Activated naive CD4-positive, alpha-beta T cell treated with Interleukin-2 at 50 U/mL for 16 hours (primary cell): Measurements from ENCODE around the gene FAM222A.

Experiments
- DNase-seq: peaks from one replicate; pipeline ENCODE4 v3.0.0-alpha.2; 2020

The FAM222A gene

DNA sequence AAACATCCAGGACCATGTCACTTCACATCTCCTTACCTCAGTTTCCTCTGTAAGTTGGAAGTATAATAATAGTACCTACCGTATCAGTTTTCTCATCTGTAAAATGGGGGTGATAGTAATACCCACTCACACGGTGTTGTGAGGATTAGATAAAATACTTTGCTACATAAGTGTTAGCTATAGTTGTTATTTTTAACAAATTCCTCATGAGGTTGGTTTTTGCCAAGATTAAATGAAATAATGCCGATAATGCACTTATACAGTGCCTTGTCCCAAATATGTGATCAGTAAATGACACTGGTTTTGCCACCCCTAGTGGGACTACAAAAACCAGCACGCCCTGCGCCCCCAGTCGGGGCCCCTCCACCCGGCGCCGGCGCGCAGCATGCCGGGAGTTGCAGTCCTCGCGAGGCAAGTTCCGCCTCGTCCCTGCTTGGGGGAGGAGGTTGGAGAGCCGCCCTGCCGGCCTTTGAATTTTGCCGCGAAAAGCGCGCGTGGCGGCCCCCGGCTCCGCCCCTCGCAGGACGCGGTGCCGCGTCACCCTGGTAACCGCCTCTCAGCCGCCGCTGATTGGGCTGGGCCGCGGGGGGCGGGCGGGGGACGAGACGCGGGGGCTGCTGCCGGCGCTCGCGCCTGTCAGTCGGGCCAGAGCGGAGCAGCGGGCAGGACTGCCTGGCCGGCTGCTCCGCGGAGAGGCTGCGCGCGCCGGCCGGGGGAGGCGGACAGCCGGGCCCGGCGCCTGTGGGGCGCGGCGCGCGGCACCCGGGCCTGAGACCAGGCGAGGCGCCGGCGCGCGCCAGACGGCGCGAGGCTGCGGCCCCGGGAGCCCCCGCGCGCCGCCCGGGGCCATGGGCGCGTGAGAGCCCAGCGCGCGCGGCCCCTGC lies at the start of gene FAM222A:
TSS of gene FAM222A (plus strand) at position 639 of the 884 bp plus-strand sequence. CDS start 30,322 bp downstream, outside the sequence.
- DNase-seq, result peak; percentile 98

DNA sequence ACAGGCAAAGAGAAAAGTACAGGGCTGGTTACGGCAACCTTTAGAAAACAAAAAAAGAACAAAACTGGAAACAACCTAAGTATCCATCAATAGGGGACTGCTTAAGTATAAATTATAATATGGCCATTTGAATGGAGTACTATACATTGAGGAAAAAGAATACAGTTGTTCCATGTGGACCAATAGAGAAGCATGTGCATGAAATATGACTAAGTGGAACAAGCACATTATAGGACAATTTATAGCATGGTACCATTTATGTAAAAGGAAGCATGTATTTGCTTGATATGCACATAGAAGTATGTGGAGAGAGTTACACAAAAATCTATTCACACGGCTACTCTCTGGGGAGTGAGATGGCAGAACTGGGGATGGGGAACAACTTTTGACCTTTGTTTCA lies 49.2 kb upstream of the FAM222A start:
- no peak for DNase-seq

DNA sequence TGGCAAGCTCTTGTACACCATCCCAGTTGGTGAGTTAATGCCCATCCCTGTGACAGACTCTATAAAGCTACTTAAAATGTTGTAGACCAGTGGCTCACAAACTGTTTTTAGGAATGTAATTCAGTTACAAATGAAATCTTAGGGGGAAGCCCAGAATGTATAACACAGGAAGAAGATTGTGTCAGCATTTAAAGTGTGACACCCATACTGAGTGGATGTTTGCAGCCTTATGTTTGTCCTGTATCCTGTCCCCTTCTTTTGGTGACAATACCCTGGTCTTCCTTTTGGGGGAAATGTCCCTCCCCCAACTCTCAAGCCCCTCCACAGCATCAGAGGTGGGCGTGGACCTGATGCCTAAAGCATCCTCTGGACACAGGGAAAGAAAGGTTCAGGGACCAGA lies 47.6 kb upstream of the FAM222A start:
- DNase-seq, result no peak

DNA sequence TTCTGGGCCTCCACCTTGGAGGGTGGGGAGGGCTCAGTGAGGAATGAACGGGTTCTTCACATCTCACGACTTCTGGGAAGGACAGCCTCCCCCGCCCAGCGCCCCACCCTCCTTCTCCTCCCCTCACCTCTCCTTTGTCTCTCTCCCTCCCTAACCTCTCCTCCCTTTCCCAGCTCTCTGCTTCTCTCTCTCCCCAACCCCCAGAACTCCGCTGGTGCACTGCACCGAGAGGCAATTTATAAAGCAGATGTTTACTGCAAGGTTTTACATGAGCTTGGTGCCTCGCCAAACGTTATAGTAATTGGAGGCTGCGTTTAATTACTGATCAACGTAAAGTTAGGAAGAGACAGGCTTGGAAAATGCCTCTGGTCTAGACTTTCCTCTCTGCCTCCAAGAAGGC lies 42.9 kb upstream of the FAM222A start:
- no peak for DNase-seq

DNA sequence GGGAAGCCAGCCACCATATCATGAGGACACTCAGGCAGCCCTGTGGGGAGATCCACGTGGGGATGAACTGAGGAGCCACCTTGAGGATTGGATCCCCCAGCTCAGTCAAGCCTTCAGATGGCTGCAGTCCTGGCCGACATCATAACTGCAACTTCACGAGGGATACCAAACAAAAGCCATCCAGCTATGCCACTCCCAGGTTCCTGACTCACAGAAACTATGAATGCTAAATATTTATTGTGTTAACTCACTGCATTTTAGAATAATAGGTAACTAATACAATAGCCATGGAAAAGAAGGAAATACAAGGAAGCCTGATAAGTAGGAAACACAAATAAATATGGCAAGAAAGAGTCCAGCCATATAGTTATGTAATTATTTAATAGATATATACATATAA lies 42.1 kb upstream of the FAM222A start:
- DNase-seq, result no peak

DNA sequence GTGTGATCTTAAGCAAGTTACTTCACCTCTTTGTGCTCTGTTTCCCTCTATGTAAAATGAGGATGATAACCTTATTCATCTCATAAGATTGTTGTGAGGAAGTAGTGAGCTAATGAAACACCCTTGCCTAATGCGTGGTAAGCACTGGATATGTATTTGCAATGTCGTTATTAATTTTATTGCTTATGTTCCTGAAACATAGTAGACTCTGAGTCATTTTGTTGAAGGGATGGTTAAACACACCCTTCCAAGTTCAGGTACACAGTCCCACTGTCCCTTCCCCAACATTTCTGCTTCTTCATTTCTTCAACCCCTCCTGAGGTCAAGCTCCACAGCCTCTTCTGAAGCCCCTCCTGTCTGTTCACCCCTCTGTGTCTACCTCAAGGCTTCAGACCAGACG lies 40.2 kb upstream of the FAM222A start:
- DNase-seq, result no peak

DNA sequence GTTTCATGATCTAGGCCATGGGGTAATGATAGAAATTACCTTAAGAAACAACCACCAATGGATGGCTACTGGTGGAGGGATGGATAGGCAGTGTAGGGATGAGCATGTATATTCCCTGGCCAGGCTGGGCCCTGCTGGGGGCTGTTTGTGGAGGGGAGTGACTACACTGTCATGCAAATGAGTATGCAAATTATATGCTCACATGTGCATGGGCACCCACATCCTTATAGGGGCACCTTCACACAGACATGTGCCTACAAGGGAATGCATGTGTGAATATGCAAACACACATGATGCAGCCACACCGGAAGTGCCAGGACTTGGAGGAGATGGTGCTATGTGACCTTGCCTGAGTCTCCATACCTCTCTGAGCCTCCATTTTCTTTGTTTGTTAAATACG lies 39.7 kb upstream of the FAM222A start:
- DNase-seq, result no peak

DNA sequence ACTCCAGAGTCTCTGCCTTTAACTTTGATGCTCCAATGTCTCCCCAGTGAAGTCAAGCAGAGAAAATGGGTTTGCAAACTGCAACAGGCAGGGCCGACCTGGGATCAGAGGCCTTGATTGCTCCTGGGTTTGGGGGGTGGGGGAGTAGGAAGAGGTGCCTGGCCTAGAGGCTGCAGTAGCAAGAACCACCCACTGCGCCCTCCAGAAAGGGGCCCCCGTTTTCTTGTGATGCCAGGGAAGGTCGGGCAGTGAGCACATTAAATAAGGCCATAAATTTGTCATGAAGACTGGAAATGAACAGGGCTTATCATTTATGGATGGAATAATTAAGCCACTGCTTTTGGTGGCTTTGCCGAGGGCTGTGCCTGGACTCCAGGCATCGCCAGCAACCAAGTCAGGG lies 38.2 kb upstream of the FAM222A start:
- DNase-seq, result no peak

DNA sequence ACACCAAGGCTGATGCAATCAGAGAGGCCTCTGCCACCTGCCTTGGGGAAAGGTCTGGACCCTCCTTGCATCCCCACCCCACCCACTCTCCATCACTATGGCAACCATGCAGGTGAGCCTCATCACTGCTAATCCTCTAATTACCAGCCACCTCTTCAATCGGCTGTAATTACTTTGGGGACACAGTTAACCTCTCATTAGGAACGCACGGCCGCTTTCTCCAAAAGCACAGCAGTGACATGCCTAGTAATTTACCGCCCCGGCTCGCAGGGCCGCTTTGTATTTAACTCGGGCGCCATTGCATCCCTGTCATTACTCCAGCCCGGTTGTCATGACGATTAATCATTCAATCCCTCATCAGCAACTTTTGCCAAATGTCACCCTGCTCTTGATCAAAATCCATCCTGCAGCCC lies 36.3 kb upstream of the FAM222A start:
- DNase-seq, result no peak

DNA sequence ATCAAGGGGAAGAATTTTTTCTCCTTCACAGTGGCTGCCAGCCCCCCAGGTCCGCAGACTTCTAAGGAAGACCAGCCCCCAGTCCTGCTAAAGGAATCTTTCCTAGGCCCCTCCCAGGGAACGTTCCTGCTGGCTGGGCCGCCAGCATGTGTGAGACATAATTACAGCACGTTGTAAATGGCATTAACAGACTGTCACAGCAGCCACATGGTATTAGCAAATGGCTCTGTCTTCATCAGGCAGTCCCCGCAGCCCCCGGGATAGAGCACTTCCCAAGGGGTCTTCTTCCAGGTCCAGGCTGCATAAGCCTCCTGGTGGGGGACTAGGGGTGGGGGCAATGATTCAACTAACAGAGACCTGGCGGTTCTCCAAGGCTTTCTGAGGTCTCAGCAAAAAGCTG lies 34.9 kb upstream of the FAM222A start:
- DNase-seq, result no peak

DNA sequence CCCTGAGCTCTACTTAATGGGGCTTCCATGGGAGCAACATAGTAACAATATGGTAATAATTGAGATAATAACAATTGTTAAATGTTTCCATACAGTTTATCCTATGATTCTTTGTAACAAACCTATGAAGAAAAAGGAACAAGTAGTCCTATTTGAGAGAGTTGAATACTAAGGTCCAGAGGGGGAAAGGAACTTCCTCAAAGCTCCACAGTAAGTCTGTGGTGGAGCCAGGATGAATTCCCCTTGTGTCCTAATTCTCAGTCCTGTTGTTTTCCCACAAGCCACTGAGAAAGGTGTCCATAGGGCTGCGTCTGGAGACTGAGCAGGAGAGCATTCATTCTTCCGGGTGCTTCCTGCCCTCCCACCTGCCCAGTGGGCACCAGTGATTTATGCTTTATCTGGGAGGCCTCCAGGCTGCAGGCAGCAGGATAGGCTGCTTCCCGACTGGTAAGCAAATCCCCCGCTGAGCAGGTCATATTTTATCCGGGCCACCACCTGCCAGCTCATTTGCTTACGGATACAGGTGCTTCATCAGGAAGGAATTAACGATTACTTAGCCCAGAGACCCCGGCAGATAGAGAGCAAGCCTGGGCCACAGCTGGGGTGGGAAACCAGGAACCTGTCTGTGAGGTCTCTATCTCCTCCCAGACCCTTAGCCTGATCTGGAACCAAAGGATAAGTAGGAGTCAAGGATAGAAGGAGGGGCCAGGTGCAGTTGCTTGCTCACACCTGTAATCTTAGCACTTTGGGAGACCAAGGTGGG lies 33.9 kb upstream of the FAM222A start:
- DNase-seq, result no peak

DNA sequence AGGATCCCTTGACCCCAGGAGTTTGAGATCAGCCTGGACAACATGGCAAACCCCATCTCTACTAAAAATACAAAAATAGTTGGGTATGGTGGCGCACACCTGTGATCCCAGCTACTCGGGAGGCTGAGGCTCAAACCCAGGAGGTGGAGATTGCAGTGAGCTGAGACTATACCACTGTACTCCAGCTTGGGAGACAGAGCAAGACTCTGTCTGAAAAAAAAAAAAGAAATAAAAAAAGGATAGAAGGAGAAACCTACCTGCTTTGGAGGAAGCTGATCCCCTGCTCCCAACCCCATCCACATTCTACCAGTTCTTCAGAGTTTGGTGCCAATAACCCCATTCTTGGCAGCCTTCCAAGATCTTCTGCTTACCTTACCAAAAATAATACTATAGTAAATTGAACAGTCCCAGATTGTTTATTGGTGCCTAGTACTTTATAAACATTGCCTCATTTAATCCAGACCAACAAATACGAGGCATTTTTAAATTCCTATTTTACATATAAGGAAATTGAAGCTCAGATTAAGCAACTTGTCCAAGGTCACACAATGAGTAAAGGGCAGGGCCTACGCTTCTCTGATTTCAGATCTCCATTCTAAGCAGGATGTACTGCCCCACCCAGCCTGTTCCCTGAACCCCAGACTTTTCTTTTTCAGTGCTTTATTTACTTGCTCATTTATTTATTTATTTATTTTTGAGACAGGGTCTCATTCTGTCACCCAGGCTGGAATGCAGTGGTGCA lies 33.2 kb upstream of the FAM222A start:
- no peak for DNase-seq

DNA sequence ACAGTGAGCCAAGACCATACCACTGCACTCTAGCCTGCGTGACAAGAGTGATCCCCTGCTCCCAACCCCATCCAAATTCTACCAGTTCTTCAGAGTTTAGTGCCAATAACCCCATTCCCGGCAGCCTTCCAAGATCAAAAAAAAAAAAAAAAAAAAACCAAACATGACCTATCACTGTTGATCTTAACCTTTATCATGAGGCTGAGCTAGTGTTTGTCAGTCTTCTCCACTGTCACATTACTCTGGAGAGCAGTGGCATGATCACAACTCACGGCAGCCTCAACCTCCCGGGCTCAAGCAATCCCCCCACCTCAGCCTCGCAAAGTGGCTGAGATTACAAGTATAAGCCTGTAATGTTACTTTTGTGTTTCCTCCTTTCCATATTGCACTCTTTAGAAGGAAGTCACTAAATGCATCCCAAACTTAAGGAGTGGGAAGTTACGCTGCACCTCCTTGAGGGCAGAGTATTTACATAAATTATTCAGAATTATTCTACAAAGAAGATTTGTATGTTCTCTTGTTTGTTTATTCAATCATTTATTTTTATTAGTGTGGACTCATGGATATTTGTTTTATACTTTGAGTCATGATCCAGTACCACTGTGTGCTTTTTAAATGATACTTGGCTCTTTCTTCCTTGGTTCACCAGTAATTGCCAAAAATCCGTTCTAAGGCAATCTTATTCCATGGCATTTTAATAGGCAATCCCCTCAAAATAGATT lies 31.5 kb upstream of the FAM222A start:
- no peak for DNase-seq

DNA sequence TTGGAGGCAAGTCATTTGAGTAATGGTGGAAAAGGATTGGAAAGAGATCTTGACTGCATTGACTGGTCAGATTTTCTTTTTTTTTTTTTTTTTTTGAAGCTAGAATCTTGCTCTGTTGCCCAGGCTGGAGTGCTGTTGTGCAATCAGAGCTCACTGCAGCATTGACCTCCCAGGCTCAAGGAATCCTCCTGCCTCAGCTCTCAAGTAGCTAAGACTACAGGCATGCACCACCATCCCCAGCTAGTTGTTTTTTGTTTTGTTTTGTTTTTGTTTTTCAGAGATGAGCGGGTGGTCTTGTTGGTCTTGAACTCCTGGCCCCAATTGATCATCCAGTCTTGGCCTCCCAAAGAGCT lies 30.9 kb upstream of the FAM222A start:
- DNase-seq, result no peak

DNA sequence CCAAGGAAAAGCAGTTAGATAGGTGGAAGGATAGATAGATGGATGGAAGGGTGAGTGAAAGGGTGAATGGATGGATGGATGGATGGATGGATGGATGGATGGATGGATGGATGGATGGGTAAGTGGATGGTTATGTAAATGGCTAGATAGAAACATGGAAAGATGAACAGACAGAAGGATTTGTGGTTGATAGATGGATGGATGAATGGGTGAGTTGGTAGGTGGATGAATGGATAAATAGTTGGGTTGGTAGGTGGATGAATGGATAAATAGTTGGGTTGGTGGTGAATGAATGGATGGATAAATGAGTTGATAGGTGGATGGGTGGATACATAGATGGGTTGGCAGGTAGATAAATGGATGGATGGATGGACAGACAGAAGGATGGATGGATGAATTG lies 30.3 kb upstream of the FAM222A start:
- DNase-seq, result no peak

DNA sequence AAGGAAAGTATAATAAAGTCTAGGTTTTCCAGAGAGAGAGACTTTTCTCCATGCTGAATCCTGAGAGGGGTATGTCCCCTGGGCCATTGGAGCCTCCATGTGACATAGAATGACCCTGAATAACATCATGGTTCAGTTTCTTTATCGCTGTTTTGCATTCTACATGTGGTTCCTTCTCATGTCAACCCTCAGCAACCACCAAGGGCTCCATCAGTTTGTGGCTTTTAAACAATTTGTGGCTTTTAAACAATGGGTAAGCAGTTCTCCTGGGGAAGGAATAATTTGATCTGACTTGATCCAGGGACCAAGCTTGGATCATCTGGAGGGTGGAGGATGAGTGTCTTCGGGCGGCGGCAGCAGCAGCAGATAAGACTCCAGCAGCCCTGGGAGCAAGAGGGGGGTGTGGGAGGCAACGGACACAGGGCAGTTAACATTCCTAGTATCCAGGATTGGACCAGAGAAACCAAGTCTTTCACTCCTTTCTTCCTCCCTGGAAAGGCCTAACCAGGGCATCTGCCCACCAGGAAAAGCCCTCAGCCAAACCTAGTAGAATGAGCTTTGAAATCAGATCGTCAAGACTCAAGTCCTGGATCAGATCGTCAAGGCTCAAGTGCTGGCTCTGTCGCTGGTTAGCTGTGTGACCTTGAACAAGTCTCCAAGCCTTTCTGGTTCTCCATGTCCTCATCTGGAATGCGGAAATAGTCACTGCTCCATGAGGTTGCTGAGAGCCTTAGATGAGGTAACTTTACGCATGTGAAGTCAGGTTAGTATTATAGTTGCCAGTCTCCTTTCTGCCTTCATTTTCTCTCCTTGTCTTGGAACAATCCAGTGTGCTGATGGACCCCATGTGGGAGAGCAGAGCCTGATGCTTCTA lies 27.8 kb upstream of the FAM222A start:
- DNase-seq, result no peak

DNA sequence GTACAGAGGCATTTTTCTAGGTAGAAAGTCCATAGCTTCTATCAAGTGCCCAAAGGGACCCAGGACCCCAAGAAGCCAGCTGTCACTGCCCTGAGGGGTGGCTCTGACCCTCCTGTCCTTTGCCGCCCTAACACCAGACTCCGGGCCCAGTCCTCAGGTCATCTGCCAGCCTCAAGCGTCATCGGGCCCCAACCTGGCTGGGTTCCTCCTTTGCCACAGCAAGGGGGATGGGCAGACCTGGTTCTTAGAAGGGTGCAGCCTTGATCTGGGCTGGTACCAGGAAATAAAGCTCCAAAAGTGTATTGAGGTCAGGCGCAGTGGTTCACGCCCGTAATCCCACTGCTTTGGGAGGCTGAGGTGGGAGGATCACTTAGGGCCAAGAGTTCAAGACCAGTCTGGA lies 27.1 kb upstream of the FAM222A start:
- DNase-seq, result no peak

DNA sequence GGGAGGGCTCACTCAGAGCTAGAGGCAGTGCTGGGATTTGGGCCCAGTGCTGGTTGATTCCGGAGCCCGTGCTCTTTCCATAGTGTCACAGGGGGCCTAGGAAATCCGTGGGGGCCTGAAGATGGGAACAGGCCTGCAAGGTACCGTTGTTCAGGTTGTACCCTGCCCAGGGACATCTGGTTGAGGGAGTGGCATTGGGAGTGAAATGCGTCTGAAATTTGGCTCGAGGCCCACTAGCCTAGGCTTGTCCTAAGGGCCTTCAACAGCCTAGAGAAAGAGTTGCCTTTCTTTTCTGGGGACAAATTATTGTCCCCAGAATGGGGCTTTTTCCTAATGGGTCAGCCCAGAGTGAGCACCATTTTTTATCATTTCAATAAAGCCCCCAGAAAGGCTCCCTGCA lies 26.4 kb upstream of the FAM222A start:
- no peak for DNase-seq

DNA sequence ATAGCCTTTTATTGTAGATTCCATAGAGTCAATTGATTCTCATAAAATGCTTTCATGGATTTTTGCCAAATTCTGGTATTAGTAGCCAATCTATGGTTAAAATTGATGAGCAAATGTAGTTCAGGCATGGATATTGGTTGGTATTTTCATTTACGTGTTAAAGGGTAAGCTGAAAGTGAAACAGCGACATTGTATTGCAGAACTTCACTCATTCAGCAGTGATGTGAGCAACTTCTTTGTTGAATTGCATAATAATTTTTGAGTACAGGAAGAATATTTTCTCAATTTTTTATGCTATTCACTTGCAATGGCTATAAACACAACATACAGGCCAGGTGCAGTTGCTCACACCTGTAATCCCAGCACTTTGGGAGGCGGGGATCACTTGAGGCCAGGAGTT lies 24.2 kb upstream of the FAM222A start:
- DNase-seq, result no peak

DNA sequence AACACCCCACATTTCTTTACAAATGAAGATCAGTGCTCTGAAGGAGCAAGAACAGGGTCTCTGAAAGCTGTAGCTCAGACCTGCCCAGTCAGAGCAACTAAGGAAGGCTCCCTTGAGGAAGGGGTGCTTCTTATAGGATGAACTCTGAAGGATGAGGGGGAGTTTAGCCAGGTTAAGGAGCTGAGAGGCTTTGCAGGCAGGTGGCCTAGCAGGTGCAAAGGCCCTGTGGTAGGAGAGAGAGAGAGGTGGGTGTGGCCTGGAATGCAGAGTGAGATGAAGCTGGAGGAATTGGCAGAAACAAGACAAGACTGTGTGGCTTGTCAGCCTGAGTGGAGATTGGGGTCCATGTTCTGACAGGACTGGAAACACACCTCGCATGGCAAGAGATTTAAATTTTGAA lies 20.5 kb upstream of the FAM222A start:
- DNase-seq, result no peak

DNA sequence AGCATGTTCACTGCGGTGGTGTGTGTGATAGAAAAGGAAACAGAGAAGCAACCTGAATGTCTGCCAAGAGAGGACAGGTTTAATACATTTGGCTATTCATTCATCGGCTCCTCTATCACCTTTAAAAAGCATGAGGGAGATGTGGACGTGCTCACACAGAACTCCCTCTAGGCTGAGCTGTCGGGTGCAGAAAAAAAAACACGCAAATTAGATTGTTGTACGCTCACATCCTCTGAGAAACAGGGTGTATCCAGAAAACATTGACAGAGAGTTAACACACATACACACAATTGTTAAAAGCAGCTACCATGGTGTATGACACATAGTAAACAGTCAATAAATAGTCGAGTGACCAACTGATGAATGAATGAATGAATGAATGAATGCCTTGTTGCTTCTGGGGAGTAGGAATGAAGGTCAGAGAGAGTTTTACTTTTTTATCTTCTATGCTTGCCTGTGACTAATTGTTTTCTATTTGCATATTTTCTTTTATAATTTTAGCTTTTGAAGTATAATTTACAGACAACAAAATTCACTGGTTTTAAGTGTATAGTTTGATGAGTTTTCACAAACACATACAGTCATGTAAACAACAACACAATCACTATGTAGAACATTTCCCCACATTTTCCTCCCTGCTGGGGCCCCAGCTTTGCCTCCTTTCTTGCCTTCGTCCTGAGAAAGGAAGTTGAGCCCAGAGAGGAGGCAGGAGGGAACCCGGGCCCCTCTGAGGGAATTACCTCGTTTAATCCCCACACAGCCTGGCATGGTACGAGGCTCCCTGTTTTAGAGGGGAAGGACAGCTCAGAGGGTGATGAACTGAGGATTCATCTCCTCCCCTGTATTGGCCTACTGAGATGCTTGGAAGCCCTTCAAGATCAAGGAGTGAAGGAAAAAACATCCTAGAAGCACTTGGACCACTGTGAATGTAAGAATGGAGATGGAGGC lies 19.7 kb upstream of the FAM222A start:
- no peak for DNase-seq
